SKM-1 treated with dmso at 0.1 percent for 144 hours (cell line): Measurements from ENCODE around the gene THAP10.

Experiments used
- DNase-seq: peaks from one replicate; lab custom pipeline; 2025; ENCODE audit not compliant: unreplicated experiment; lab: John Stamatoyannopoulos, UW

Gene THAP10

DNA sequence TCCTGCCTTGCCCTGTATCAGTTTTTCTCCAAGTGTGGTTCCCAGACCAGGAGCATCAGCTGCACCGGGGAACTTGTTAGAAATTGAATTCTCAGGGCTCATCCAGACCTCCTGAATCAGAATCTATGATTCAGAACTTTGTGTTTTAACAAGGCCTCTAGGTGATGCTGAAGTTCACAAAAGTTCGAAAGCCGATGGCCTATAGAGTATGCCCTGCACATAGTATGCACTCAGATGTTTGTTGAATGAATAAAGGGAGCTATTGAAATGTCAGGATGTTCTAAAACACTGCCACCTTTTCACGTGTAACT lies 37.6 kb downstream of the THAP10 start:
- DNase-seq, result no peak

DNA sequence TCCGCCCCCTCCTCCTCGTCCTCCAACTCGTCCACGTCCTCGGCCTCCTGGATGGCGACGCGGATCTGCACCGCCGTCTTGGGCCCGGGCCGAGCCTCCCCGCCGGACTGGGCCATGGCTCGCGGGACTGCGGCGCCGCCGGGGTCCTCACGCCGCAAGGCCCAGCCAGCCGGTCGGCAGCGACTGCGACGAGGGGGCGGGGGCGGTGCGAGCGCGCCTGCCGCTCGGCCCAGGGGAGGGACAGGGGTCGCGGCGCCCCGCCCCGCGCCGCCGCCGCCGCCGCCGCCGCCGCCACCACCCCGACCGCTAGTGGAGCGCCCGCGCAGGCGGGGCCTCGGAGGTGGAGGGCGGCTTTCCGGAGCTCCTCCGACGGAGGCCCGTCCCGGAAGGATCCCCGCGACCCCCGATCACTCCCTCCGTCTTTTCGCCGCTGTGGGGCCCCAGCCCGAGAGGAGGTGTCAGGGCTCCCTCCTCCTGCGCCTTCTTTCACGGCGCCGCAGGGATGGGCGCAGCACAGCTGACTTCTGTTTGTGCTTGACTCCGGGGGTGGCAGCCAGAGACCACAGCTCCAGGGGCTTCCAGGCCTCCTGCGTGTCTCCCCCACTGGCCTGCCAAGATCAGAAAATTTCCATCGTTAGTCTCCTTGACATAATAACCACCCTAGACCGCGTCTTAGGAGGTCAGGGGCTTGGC lies 38.1 kb downstream of the THAP10 start, which contains the start of gene LARP6:
Gene LARP6, minus strand, starts transcription at position 185 of the 693 bp plus-strand sequence. Its CDS starts 69 bp downstream, at position 116.
- no peak for DNase-seq

DNA sequence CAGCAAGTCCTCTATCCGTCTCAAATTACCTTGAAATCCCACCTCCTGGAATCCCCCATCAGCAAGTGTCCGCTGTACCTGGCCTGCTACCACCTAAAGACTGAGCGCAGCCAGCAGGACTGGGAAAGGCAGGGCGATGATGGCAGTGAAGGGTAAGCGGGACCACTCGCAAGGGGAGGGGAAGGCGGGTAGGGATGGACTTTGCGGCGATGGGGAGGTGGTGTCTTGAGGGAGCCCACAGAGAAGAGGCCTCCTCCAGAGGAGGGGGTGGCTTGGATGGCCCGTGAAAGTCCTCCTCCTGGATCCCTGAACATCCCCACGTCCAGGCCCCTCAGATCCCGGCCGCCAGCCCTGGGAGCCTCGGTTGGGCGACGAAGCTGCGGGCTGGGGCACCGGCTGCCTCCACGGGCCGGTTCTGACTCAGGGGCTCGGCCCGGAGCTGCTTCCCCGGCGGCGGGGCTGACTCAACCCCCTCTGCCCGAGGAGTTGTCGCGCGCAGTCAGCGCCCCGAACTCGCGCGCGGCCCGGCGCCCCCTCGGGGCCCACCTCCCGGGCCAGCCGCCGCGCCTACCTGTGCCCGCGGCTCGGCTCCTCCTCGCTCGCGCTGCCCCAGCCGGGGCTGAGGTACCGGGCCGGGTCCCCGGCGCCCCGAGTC lies 38.8 kb downstream of the THAP10 start:
- no peak for DNase-seq

DNA sequence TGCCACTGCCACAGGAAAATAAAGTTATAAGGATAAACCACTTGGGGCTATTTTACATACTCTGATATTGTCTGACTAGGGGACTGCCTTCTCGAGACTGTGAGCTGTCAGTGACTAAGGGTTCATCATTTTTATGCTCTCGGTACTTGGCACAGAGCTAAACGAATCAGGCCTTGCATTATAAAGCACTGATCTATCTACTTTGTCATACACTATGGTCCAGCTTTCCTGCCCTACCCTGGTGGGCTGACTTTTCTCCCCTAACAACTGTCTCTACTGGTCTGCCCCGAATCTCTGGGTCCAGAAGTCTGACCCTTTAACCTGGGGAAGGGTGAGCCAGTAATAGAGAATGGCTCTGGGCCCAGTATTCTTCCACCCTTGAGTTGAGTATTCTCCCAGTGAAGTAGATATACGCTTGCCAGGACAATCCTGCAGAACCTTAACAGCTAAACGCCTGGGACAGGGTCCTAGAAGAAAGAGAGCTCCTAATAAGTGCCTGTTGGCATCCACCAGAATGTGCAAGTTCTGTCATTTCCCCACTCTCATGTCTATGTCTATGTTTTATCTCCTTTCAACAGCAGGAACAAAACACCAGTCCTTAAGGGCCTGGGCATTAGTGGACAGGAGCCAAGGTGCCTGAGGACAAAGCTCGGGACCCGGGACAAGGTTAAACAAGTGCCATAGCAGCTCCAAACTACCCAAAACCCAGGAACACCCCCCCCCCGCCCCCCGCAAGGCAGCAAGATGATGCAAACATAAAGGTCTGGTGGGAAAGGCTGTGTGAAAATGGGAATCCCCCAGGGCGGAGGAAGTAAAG lies 39.5 kb downstream of the THAP10 start:
- no peak for DNase-seq

DNA sequence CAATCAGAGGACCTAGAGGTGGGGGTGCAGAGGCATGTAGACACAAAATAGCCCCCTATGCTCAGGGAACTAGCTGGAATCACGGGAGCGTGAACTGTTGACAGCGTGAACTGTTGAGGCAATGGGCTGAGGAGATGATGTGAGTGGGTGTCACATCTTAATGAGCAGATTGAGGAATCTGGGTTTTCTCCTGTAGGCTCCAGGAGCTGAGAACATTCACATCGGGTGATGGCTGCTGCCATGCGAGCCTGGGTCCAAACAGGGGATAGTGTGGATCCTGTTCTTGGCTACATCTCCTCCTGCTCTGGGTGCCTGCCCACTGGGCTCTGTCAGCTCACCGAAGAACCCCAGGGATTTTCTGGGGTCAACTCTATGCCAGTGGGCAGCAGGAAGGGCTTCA lies 40.3 kb downstream of the THAP10 start:
- DNase-seq, result no peak

DNA sequence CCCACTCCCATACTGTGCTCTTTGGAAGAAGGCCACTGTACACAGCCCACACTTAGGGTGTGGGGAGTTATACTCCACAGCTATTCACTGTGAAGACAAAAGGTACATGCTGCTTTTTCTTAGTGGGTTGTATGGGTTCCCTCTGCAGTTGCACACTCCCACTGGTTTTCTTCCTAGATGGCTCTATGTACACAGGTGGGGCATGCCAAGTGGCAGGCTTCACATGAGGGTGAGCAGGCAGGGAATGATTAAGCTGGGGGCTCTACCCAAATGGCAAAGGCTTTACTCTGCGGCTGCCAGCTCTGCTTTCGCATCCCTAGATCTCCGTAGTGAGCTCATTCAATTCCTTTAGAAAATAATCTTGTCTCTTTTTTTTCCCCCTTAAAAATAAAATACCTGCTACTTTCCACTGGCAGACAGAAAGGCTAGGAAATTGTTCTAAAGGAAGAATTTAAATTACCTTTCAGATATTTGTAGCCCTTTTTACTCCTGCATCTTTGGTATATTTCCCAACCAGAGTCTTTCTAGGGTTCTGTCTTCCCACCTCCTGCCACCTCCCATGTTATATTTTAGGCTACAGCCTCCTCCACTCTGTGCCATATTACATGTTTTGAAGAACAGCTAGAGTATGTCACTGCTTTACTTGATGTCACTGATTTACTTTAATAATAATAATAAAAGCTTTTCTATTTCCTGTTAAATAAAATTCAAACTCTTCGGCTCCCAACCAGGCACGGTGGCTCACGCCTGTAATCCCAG lies 46.5 kb downstream of the THAP10 start:
- no peak for DNase-seq

DNA sequence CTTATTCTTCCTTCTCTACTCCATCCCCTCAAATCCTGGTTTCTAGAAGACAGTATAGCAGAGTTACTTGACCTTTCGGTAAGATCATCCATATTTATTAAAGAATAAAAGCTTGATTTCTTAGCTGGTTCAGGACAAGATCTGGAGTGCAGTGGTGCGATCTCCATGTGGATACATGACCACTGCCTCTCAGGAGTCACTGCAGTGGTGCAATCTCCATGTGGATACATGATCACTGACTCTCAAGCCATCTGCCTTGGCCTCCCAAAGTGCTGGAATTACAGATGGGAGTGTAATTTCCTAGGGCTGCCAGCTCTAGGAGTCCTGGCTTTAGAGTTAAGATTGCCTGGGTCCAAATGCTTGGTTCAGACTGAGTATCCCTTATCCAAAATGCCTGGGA lies 54.8 kb downstream of the THAP10 start:
- no peak for DNase-seq

DNA sequence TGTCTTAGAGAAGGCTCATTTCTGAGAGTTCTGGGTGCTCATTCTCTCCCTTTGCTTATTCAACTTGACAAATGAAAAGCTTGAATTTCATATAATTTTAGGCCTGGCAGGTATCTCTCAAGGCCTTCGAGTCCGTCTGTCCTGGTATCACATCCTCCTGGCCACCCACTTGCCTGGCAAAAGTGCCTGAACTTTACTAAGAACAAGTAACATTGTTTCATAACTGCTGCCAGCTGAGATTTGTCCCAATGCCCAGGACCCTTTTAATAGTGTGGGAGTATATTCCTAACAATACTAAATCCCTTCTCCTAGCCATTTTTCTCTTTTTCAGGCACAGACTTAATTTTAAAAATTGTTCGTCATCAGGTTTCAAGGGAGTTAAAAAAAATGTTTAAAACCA lies 56.4 kb downstream of the THAP10 start:
- DNase-seq, result no peak

DNA sequence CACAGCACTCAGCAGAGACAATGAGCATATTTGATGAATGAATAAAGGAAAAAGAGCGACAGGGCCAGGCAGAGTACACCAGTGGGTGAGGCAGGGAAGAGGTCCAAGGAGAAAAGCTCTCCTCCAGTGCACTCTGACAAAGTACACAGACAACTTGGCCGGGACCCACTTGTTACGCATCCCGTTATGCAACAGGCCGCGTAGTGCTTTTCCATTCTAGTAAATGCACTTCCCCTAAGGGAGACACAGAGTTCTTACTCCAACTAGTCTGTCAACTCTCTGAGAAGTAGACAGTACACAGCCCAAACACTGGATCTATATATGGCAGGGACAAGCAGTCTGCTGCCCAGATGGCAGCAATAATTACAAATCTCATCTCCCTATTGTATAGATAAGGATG lies 56.8 kb downstream of the THAP10 start:
- no peak for DNase-seq

DNA sequence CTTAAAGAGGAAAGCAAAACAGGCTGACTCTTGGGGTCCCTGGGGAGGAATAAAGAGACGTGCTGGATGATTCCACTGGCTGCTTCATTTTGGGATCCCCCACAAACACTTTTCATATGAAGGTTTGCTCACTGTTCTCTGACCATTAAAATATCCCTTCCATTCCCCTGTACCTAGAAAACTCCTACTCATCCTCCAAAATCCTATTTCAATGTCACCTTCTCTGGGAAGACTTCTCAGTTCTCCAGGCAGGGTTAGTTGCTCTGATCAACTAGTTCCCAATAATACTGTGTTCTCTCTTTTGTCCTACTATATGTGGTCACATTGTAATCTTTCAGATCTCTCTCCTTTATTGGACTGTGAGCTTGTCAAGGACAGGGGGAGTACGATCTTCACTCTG lies 57.2 kb downstream of the THAP10 start:
- no peak for DNase-seq

DNA sequence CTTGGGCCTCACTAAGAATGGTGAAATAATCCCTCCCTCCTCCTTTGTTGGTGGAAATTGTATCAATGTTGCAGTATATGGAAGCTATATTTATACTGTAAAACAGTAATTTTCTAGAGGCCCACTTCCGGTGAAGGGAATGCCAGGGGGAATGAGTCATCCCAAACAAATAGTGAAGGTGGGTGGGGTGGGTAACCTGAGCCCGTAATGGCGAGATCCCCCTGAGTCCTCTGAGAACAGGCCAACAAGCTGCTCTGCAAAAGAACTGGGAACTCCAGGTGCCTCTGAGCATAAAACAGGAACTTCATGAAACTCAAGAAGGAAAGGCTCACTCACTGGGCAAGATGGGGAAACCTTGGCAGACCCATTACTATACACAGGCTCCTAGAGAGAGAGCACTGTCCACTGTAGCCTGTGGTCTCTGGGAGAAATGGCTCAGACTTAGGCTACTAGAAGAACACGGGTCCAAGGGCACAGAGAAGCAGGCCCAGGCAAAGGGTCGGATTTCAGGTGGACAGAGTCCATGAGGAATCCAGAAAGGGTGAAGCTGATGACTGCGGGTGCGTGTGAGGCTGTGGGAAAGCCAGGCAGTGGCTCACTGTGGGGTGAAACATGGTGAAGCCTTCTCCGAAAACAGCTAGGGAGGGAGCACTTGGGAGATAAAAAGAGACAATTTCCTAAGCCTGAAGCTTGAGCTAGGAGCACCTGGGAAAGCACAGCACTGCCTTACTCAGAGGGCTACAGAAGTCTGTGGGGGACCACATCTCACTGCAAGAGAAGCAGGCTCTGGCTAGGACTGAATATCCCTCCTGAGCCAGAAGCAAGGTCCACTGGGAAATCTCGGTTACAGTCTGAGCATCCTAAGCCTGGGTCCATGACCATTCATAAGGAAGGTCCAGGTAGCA lies 58.1 kb downstream of the THAP10 start:
- peak; percentile 33 for DNase-seq

DNA sequence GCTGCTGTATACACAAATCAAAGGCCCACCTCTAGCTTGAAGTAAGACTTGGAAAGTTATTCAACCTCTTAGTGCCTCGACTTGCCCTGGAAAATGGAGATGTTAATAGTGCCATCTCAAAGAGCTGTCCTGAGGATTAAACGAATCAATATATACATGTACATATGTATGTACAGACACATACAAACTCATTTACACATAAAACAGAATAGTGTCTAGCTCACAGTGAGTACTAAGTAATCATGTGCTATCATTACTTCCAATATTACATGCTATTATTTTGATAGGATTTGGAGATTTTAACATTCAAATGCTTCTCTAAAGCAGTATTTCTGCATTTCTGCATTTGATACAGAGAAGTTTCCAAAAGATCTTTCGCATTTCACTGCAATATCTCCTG lies 58.8 kb downstream of the THAP10 start:
- DNase-seq, result no peak

DNA sequence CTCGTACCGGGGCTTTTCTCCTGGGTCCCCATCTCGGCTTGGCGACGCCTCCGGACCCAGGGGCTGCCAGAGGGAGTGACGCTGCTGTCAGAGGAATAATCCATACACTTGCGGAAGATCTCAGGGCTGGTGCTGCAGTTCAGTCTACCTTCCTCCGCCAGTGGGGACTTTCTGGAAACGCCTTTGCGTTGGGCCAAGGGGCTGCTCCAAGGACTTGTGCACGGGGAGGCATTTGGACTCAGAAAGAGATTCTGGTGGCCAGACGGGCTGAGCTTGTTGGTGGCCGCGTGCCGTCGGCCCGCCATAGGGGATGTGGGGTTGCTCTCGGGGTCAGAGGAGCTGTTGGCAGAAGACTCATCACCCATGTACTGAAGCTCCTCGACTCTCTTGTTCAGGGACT lies 60.1 kb downstream of the THAP10 start:
- DNase-seq, result no peak
